LNCAP (cell line): Measurements from ENCODE around the gene DSCAML1.

Experiments
- CTCF ChIP-seq: fragments of 450-650 bp; IDR thresholded peaks from 2 replicates; pipeline ENCODE4 v1.5.1; 2017; ENCODE audit warnings: mild to moderate bottlenecking

The DSCAML1 gene

GRCh38 chr11:117743121-117743815, 53.7 kb downstream of the DSCAML1 start:
- TF ChIP-seq CTCF: no peak

- TF ChIP-seq CTCF: no peak
Observed at GRCh38 chr11:117738246-117738957, 58.6 kb downstream of the DSCAML1 start.

GRCh38 chr11:117735350-117735977, 61.6 kb downstream of the DSCAML1 start:
- TF ChIP-seq CTCF: no peak

- TF ChIP-seq CTCF: no peak
Observed at GRCh38 chr11:117734601-117735024, 62.4 kb downstream of the DSCAML1 start.

GRCh38 chr11:117733316-117733715, 63.7 kb downstream of the DSCAML1 start:
- TF ChIP-seq CTCF: no peak

GRCh38 chr11:117731722-117732290, 65.2 kb downstream of the DSCAML1 start:
- TF ChIP-seq CTCF: no peak

- TF ChIP-seq CTCF: no peak
Observed at GRCh38 chr11:117730208-117730800, 66.7 kb downstream of the DSCAML1 start.
